Measurements from ENCODE around the gene PLEK2. TPM values are rescaled to one million over a fixed set of nuclear protein-coding genes. Genes with fewer than 3 reads are reported as not detected.

PLEK2 gene
- total RNA-seq, 1 experiment from 2014 or later: 2.2 TPM

DNA sequence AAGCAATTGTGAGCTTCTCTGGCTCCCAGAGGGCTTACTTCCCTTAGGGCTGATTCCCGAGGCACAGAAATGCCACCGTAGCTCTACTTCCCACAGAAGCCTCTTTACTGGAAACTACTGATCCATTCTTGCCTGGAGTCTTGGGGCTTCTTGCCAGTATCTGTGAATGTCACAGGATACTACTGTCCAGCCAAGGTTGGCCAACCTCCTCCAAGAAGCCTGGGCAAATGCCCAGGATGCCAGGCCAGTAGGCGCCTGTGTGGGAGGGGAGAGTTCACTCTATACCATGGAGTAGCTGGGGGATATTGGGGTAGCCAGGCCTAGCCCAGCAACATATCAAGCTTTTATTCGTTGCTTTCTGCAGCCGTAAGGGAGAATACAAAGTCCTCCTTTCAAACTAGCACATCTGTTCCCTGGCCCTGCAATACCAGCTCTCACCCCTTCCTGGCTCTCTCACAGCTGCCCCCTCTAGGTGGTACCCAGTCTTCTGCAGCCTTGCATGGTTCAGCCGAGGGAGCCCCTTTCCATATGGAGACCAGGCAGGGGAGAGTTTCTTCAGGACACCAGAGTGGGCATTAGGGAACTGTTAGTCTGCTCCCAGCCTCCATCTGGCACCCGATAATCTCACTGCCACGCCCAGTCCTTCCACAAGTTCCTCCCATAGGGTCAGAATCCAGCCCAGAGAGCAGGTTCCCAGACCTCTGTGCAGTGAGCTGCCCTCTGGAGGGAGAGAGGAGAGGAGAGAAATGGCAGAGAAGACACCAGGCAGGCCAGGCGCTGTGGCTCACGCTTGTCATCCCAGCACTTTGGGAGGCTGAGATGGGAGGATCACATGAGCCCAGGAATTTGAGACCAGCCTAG lies 24.3 kb upstream of the PLEK2 start:
- no peaks in the 10 kb centered on the region for H3K9me3 ChIP-seq
- H3K27me3 ChIP-seq: no peaks in the 10 kb centered on the region
- DNase-seq: peak; percentile 60
- no peaks in the 10 kb centered on the region for H3K36me3 ChIP-seq
- H3K4me3 ChIP-seq: no peak overlapping the region

DNA sequence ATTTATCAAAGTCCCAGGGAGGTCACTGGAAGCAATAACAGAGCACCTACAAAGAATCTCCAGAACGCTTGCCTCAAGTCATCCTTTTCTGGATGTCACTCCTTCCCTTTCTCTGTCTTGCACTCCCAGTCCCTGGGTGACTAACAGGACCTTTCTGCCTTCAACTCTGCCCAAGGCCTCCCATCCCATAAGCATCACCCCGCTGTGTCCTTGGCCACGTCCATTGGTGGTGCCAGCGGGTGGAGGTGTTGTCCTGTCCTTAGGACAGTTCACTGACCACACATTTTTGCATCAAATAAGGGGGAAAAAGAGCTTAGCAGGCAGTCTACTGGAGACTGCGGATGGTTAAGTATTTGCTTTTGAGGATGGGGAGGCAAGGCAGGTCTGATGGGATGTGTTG lies 23.6 kb upstream of the PLEK2 start:
- H3K4me3 ChIP-seq: no peak overlapping the region
- no peaks in the 10 kb centered on the region for H3K9me3 ChIP-seq
- no peaks in the 10 kb centered on the region for H3K36me3 ChIP-seq
- no peaks in the 10 kb centered on the region for H3K27me3 ChIP-seq
- no peak for DNase-seq

DNA sequence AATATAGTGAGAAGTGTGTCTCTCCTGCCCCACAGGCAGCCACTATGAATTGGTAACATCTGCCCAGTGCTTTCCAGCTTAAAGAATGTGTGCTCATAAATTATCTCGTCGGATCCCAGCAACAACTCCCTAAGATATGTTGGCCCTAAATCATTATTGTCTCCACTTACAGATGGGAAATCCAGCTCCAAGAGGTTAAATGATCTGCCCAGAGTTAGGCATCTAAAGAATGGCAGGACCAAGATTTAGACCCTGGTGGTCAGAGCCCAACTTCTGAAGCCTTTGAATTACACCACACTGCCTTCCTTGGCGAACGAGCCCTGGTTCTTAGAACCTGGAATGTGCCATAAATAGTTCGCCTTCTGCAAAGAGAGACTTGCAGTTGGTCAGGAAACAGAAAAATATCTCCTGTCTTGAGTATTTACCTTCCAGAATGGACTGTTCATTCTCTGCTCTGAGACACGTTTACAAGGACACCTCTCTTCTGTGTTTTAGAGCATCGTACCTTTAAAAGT lies 20.1 kb upstream of the PLEK2 start:
- Histone ChIP-seq H3K36me3 (no peaks in the 10 kb centered on the region), H3K9me3 (no peaks in the 10 kb centered on the region), H3K4me3 (no peak overlapping the region), H3K27me3 (no peaks in the 10 kb centered on the region)
- DNase-seq: no peak

DNA sequence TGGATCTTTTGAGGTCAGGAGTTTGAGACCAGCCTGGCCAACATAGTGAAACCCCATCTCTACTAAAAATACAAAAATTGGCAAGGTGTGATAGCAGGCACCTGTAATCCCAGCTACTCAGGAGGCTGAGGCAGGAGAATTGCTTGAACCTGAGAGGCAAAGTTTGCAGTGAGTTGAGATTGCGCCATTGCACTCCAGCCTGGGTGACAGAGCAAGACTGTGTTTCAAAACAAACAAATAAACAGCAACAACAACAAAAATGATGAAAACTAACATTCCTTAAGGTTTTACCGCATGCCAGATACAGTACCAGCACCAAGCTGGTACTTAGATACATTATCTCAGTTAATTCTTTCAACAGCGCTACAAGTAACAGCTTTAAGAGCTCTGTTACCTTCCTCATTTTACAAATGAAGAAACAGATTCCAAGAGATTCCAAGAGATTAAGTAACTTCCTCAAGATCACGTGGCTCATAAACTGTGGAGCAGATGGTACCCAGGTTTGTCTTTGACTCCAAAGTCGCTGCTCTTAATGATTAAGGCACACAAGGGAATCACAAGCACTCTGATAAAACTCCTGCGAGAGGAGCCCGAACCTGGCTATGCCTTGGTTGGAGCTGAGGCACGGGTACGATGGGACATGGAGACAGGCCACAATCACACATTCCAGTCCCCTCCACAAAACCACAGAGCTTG lies 17.7 kb upstream of the PLEK2 start:
- Histone ChIP-seq H3K9me3 (no peaks in the 10 kb centered on the region), H3K27me3 (no peaks in the 10 kb centered on the region), H3K4me3 (no peak overlapping the region), H3K36me3 (no peaks in the 10 kb centered on the region)
- no peak for DNase-seq

DNA sequence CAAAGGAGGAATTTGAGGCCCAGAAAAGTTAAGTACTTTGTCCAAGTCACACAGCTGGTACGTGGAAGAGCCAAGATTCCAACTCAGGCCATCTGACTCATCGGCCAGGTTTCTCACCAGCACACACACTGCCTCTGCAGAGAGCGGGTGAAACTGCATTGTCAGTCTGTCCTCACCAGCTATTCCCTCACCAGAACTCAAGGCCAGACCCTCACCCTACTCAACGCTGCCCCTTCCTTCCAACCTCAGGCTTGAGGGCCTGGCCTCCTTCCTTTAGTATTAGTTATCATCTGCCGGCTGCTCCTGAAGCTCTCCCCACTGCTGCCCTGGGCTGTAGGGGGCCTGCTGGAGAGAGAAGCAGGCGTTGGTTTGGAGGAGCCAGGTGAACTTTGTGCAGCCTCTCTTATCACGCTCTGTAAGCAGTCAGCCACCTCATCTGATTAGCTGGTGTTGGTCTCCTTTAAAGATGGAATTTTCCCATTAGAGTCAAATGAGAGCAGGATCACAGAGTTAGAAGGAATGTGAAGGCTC lies 16.6 kb upstream of the PLEK2 start:
- Histone ChIP-seq H3K36me3 (no peaks in the 10 kb centered on the region), H3K27me3 (no peaks in the 10 kb centered on the region), H3K9me3 (no peaks in the 10 kb centered on the region), H3K4me3 (no peak overlapping the region)
- peak; percentile 72 for DNase-seq

DNA sequence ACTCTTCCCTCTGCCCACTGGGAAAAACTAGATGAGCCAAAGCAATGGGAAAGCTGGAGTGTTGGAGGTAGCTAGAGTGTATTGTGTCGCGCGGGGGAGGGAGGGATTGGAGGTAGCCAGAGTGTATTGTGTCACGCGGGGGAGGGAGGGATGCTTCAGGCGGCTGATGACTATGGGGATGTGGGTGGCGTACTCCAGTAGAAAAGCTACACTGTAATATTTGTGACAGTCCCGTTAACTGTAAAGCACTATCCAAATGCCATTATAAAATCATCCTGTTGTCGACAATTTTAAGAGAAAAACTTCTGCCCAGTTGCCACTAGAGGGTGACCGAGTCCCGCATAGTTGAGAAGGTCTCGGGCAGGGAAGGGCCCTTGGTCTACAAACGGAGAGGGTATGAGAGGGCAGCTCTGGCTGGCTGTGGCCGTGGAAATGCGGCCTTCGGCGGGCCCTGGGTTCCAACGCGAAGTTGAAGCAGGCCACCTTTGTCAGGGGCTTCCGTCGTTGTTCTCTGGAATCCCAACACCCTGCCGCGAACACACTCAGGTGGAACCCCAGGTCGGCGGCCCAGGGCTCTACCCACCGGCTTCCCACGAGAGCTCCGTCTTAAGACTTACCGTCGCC lies 15.1 kb upstream of the PLEK2 start:
- peak; percentile 65 for DNase-seq
- Histone ChIP-seq H3K9me3 (no peaks in the 10 kb centered on the region), H3K36me3 (no peaks in the 10 kb centered on the region), H3K4me3 (no peak overlapping the region), H3K27me3 (no peaks in the 10 kb centered on the region)

DNA sequence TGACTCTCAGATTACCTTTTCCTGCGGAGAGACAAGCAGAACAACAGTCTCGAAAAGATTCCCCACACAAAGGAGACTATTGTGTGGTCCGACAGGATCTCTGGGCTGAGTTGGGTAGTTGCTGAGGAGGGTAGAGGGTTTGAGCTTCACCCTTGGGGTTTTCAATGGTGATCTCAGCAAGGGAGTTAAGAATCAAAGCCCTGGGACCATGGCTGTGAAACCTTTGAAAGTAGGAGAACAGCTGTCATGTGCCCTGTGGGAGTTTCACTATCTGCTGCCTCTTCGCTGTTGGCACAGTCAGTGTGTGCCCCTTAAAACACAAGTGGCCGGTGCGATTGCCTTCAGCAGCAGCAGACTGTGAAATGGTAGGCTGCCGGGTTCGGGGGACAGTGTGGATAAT lies 14.2 kb upstream of the PLEK2 start:
- no peak for DNase-seq
- no peak overlapping the region for H3K4me3 ChIP-seq
- no peaks in the 10 kb centered on the region for H3K36me3 ChIP-seq
- no peaks in the 10 kb centered on the region for H3K27me3 ChIP-seq
- H3K9me3 ChIP-seq: no peaks in the 10 kb centered on the region

DNA sequence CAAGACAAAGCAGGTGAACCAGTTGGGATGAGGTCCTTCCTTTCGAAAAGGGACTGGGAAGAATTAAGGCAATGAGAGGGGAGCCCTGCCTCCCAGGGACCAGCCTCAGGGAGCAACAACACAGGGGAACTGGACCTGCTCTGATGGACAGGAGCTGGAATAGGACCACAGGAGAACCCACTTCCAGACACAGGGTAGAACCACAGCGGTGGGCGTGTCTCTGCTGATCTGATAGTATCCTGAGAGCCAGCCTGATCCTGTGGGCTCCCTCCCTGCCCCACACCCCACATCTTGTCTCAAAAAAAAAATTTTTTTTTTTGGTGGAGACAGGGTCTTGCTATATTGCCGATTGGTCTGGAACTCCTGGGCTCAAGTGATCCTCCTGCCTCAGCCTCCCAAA lies 13.6 kb upstream of the PLEK2 start:
- Histone ChIP-seq H3K27me3 (no peaks in the 10 kb centered on the region), H3K4me3 (no peak overlapping the region), H3K36me3 (no peaks in the 10 kb centered on the region), H3K9me3 (no peaks in the 10 kb centered on the region)
- DNase-seq: no peak

DNA sequence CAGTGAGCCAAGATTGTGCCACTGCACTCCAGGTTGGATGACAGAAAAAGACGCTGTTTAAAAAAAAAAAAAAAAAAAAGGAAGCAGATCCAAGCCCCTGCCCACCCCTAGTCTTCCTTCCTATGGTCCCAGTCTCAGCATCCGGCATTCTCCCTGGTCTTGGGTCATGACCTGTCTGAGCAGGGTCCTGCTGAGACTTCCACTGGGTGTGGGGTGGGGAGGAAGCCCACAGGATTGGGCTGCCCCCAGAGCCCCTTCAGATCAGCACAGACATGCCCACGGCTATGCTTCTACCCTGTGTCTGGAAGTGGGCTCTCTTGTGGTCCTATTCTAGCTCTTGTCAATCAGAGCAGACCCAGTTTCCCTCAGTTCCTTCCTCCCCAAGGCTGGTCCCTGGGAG lies 12.6 kb upstream of the PLEK2 start:
- no peak overlapping the region for H3K4me3 ChIP-seq
- DNase-seq: no peak
- no peaks in the 10 kb centered on the region for H3K36me3 ChIP-seq
- H3K27me3 ChIP-seq: no peaks in the 10 kb centered on the region
- H3K9me3 ChIP-seq: no peaks in the 10 kb centered on the region

DNA sequence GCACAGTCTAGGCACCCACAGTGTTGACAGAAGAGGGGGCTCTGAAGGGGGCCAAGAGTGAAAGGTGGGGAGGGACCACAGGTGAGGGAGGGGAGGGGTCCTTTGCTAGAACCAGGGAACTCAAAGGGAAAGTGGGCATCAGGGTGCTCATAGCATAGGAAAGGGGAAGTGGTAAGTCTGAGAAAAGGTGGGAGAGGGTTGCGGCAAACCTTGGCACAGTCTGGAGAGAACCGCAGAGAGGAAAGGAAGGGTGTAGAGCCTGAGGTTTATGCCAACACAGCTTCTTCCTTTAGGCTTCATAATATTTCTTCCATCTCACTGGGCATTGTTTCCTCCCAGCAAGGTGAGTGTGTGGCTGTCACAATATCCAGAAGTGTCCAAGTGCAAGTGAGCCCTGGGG lies 11.5 kb upstream of the PLEK2 start:
- Histone ChIP-seq H3K36me3 (no peaks in the 10 kb centered on the region), H3K4me3 (no peak overlapping the region), H3K9me3 (no peaks in the 10 kb centered on the region), H3K27me3 (no peaks in the 10 kb centered on the region)
- DNase-seq: no peak

DNA sequence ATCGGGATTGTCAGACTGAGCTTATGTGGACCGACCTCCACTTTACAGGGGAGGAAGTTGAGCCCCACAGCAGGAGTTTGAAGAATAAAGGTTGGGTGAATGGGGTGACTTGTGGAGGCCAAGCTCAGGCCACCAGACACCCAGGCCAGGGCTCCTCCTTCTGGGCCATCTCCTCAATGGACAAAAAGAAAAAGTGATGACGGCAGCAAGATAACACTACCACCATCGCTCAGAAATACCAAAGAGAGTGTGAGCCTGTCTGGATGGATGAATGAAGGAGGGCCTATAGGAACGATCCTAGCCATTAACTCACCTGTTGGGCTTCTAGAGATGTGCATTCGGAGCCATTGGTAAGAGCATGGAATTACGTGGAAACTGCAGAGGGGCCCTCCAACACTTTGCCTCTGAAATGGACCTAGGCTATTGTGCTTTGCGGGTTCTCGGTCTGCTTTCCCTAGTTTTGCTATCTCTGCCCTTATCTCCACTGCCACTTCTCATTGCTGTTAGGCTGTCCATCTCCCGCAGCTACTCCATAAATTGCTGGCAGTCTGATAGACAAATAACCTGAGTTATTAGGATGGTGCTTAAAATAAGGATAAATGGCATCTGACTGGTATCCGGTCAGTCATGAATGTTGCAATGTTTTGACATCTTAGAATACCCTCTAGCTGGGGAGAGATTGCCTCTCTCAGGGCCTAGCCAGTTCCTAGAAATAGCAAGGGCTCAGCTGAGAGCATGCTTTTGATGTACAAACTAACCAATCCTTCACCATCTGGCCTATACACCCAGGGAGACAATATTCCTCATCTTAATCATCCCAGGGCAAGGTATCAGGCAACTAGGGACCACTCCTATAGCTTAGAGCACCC lies 9.6 kb upstream of the PLEK2 start:
- Histone ChIP-seq H3K36me3 (no peaks in the 10 kb centered on the region), H3K4me3 (no peak overlapping the region), H3K27me3 (no peaks in the 10 kb centered on the region), H3K9me3 (no peaks in the 10 kb centered on the region)
- DNase-seq: no peak

DNA sequence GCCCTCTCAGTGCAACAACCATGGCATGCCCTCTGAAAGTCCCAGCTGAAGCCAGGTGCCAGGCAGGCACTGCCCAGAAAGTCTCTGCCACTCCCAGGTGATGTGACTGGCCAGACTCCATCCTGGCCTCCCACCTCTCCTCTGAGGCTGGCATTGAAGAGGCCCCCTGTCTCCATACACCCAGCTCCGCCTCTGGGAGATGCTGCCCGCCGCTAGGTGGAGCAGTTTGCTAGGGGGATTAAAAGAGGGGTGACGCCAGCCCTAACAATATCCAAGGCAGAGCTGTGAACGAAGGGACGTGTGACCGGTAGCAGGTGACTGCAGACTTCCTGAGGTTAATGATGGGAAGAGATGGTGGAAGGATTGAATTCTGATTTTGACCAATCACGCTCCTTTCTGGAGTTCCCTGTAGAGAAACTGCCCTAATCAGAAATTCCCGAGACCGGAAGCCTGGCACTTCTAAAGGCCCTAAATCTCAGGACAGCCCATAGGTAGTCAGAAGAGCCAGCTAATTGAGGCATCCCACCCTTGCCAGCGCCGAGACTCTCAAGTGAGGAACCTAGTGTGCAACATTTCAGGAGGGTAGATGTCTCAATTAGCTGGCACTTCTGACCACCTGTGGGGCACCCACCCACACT lies 8.3 kb upstream of the PLEK2 start:
- no peak overlapping the region for H3K4me3 ChIP-seq
- DNase-seq: no peak
- no peaks in the 10 kb centered on the region for H3K27me3 ChIP-seq
- no peaks in the 10 kb centered on the region for H3K36me3 ChIP-seq
- no peaks in the 10 kb centered on the region for H3K9me3 ChIP-seq

DNA sequence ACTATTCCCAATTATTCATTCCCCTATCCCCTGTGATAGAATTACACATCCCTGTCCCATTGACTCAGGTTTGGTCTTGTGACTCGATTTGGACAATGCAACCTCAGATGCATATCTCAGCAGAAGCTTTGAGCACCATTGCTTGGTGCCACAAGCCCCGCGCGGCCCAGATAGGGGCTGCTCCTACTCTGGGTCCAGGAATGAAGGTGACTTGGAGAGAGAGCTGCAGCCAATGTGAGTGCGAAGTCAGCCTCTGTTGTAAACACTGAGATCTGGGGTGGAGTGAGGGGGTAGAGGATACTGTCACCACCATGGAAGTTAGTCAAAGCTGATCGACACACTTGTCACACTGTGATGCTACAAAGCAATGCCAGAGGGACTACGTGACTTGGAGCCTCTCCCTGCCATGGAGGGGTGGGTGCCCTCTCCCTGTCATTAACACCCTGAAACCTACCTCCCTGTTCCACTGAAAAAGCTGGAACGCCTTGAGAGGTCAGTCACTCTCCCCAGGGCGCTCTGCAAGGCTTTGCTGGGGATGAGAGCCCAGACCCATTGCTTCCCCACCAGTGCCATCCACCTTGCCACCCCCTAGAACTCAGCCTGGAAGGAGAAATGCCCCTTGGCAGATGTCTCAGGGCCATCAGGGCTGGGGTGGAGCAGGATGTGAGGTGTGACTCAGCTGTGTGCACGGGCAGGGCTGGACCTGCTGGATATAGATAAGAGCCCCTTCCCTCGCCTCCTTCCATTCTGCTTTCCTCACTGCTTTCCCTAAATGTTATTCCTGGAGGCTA lies 6.6 kb upstream of the PLEK2 start:
- H3K9me3 ChIP-seq: no peaks in the 10 kb centered on the region
- H3K4me3 ChIP-seq: no peak overlapping the region
- peak; percentile 39 for DNase-seq
- no peaks in the 10 kb centered on the region for H3K27me3 ChIP-seq
- H3K36me3 ChIP-seq: no peaks in the 10 kb centered on the region

DNA sequence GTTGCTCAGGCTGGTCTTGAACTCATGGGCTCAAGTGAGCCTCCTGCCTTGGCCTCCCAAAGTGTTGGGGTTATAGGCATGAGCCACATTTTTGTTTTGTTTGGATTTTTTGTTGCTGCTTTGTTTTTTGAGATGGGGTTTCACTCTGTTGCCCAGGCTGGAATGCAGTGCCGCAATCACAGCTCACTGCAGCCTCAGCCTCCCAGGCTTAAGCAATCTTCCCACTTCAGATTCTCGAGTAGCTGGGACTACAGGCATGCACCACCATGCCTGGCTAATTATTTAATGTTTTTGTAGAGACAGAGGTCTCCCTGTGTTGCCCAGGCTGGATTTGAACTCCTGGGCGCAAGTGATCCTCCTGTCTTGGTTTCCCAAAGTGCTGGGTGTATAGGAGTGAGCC lies 5.7 kb upstream of the PLEK2 start:
- no peak overlapping the region for H3K4me3 ChIP-seq
- H3K9me3 ChIP-seq: no peaks in the 10 kb centered on the region
- DNase-seq: no peak
- no peaks in the 10 kb centered on the region for H3K27me3 ChIP-seq
- H3K36me3 ChIP-seq: no peaks in the 10 kb centered on the region

DNA sequence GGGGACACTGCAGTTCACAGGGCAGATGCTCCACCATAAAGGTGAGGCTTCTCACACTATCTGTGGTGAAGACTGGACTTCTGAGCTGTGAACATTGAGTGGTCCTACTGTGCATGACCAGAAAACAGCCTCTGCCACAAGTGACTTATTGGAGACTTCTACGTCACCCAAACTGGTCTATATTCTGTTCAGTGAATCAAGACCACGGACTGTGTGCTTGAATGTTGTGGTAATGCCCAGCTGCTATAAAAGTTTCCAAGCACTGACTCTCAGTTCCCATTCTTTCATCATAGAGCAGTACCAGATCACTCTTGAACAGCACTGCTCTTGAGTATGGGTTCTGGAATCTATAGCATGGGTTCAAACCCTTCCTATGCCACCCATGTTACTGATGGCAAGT lies 4.8 kb upstream of the PLEK2 start:
- no peak overlapping the region for H3K4me3 ChIP-seq
- no peak for DNase-seq
- H3K36me3 ChIP-seq: no peaks in the 10 kb centered on the region
- H3K27me3 ChIP-seq: no peaks in the 10 kb centered on the region
- no peaks in the 10 kb centered on the region for H3K9me3 ChIP-seq
